AG04450 (cell line): ENCODE data around the gene CFAP20DC. TPM values are rescaled to one million over a fixed set of nuclear protein-coding genes. Genes with fewer than 3 reads are reported as not detected.
"Not testable (repeated sequence)": the region's sequence is repeated elsewhere in the genome, so short reads cannot be mapped to it uniquely, and the experiment has no call there.

Experiments used
- CTCF ChIA-PET: fragments of 300-600, 350-600 bp; formaldehyde crosslinking; extraction: SDS; loops from one replicate; lab custom pipeline; 2022; ENCODE audit warnings: antibody characterized with exemption, inconsistent platforms; lab: Charles Lee
- POLR2A ChIA-PET: fragments of 350-600 bp; formaldehyde crosslinking; extraction: SDS; loops from one replicate; lab custom pipeline; 2021; ENCODE audit warnings: antibody characterized with exemption, inconsistent platforms; lab: Yijun Ruan, JAX
- DNase-seq: peaks from one replicate; pipeline ENCODE4 v3.0.0-alpha.2; 2011; ENCODE audit warnings: low read depth, low spot score
- H3K27ac ChIP-seq: one replicate; pipeline ENCODE4 v1.5.1; 2012; ENCODE audit warnings: low read depth, low read length, control low read depth
- H3K27me3 ChIP-seq: one replicate; pipeline ENCODE4 v1.6.0; 2012; ENCODE audit warnings: low read length; ENCODE audit not compliant: control insufficient read depth, insufficient read depth
- H3K4me3 ChIP-seq: 2 replicates; pipeline ENCODE4 v1.5.1; 2011; ENCODE audit warnings: mild to moderate bottlenecking, low read depth, low read length, control low read depth
- H3K9me3 ChIP-seq: 2 replicates; pipeline ENCODE4 v1.5.1; 2012; ENCODE audit warnings: low read length; ENCODE audit not compliant: control insufficient read depth, insufficient read depth
- polyA plus RNA-seq: library from polyadenylated mRNA; depleted of rRNA; stranded (reverse); fragments of >200 nt; gene quantifications from 2 replicates; pipeline ENCODE4 v1.2.3, GENCODE V29; 2011
- TF ChIP-seq, protein P1 (sequence below): IDR thresholded peaks from 2 replicates; pipeline ENCODE4 v1.5.1; 2011; ENCODE audit warnings: low read depth, low read length, control low read depth, inconsistent platforms

The CFAP20DC gene
- polyA plus RNA-seq, 1 experiment: 3.5 TPM

DNA sequence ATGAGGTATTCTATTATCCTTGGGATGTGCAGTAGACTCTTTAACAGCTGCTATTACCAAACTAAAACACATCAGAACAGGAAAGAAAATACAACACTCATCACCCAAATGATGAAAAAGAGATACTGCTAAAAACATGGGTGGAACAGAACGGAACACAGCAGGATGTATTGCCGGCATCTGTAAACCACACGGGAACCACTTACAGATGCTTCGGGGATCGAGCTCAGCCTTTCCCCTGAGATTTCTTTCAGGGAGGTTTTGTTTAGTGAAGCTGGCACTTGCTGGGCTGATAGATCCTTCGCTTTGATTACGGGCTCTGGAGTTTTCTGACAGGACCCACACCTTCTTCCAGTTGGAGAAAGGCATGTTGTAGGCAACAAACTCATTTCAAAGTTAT is 201.0 kb downstream of the CFAP20DC start:
- Histone ChIP-seq H3K4me3 (no peak overlapping the region), H3K27ac (no peak overlapping the region), H3K27me3 (no peaks in the 10 kb centered on the region), H3K9me3 (no peaks in the 10 kb centered on the region)
- ChIA-PET CTCF (interaction anchor here (1.7 kb wide), 1 partner anchor 24 kb away, joined by 6 read pairs; no protein-coding TSS in a partner anchor), POLR2A (no interaction called here)
- TF ChIP-seq, protein P1, sequence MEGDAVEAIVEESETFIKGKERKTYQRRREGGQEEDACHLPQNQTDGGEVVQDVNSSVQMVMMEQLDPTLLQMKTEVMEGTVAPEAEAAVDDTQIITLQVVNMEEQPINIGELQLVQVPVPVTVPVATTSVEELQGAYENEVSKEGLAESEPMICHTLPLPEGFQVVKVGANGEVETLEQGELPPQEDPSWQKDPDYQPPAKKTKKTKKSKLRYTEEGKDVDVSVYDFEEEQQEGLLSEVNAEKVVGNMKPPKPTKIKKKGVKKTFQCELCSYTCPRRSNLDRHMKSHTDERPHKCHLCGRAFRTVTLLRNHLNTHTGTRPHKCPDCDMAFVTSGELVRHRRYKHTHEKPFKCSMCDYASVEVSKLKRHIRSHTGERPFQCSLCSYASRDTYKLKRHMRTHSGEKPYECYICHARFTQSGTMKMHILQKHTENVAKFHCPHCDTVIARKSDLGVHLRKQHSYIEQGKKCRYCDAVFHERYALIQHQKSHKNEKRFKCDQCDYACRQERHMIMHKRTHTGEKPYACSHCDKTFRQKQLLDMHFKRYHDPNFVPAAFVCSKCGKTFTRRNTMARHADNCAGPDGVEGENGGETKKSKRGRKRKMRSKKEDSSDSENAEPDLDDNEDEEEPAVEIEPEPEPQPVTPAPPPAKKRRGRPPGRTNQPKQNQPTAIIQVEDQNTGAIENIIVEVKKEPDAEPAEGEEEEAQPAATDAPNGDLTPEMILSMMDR: no peak
- no peak for DNase-seq

DNA sequence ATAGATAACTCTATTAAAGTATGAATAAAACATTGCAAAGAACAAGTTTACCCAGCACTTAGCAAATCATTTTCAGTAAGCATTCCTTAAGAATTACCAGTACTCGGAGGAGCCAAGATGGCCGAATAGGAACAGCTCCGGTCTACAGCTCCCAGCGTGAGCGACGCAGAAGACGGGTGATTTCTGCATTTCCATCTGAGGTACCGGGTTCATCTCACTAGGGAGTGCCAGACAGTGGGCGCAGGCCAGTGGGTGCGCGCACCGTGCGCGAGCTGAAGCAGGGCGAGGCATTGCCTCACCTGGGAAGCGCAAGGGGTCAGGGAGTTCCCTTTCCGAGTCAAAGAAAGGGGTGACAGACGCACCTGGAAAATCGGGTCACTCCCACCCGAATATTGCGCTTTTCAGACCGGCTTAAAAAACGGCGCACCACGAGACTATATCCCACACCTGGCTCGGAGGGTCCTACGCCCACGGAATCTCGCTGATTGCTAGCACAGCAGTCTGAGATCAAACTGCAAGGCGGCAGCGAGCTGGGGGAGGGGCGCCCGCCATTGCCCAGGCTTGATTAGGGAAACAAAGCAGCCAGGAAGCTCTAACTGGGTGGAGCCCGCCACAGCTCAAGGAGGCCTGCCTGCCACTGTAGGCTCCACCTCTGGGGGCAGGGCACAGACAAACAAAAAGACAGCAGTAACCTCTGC is 207.6 kb downstream of the CFAP20DC start:
- DNase-seq, H3K27me3 ChIP-seq, H3K27ac ChIP-seq, H3K4me3 ChIP-seq, POLR2A ChIA-PET, H3K9me3 ChIP-seq: not testable (repeated sequence)
- CTCF ChIA-PET: interaction anchor here (1.5 kb wide), 1 partner anchor 18 kb away, joined by 6 read pairs; no protein-coding TSS in a partner anchor

DNA sequence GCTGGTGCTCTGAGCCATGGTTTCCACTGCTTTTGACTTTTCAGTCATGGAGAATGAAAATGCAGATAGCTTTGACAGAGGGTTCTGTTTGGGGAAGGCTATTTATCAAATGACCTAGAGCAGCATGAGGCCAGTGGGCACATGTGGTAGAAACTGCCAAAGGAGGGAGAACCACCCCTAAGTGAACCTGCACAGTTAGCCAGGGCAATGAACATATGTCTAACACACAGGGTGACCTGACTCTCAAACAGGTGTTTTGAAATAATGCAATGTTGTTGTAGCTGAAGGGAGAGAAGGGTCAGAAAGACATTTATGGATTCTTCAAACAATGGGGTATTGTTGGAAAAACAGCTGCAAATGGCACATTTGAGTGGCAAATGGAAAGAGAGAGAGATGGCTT is 208.9 kb downstream of the CFAP20DC start:
- Histone ChIP-seq H3K27me3 (no peaks in the 10 kb centered on the region), H3K4me3 (no peak overlapping the region), H3K9me3 (no peaks in the 10 kb centered on the region), H3K27ac (no peak overlapping the region)
- no peak for DNase-seq
- TF ChIP-seq, protein P1: no peak
- ChIA-PET POLR2A (no interaction called here), CTCF (interaction anchor here (1.5 kb wide), 1 partner anchor 16 kb away, joined by 6 read pairs; no protein-coding TSS in a partner anchor)

DNA sequence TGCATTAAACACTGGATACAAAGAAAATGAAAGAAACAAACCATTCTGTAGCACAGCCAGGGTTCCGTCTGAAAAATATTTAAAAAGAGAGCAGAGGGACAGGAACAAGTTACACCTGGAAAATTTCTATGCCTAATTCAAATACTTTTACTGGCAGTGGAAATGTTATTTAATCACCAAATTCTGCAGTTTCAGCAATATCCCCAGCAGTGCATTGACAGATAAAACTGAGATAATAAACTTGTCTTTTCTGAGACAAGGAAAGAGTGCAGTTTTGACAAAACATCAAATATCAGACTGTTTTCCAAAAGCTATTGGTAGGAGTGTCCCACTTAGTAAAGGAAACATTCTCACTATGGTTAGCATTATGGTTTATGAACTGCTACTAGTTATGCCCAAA is 209.9 kb downstream of the CFAP20DC start:
- no peak for DNase-seq
- TF ChIP-seq, protein P1: no peak
- Histone ChIP-seq H3K27ac (no peak overlapping the region), H3K27me3 (no peaks in the 10 kb centered on the region), H3K9me3 (no peaks in the 10 kb centered on the region), H3K4me3 (no peak overlapping the region)
- CTCF ChIA-PET: no interaction called here
- POLR2A ChIA-PET: no interaction called here

DNA sequence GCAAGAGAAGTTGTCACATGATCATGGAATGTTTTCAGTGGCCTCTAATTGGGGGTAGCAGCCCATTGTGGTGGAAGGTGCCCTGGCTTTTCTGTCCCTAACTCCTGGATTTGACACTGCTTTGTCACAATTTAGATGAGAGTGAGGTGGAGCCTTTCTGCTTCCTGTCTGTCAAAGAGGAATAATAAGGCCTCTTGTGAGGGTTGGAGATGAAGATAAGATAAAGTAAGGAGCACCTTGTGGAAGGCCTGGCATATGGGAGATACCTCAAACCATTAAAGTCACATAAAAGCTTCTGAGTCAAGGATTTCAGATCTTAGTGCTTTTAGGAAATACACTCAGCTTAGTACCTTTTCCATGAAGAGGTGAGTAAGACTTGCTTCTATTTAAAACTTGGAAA is 210.6 kb downstream of the CFAP20DC start:
- H3K4me3 ChIP-seq: no peak overlapping the region
- H3K9me3 ChIP-seq: no peaks in the 10 kb centered on the region
- DNase-seq: no peak
- no peak overlapping the region for H3K27ac ChIP-seq
- CTCF ChIA-PET: interaction anchor here (3.1 kb wide), 1 partner anchor 15 kb away, joined by 23 read pairs; no protein-coding TSS in a partner anchor
- POLR2A ChIA-PET: no interaction called here
- TF ChIP-seq, protein P1: no peak
- H3K27me3 ChIP-seq: no peaks in the 10 kb centered on the region
